Thyroid gland (tissue), 4 donors: Measurements from ENCODE around the gene MT1E.

ENCODE experiments used
- POLR2A ChIP-seq, 2 donors: fragments of 450-650 bp; IDR thresholded peaks; one replicate each; pipeline ENCODE4 v1.6.1; 2017; ENCODE audit warnings: antibody characterized with exemption in 2 of 2, mild to moderate bottlenecking in 2 of 2, moderate library complexity in 1 of 2
- TF ChIP-seq, protein P1 (sequence below), 6 experiments: fragments of 200-600 bp in 3 of 6; fragments of 450-650 bp in 3 of 6; sonication (generic) in 3 of 6; IDR thresholded peaks; one replicate each; pipeline ENCODE4 v1.5.1; 2016 to 2019; ENCODE audit warnings: antibody characterized with exemption in 6 of 6, mild to moderate bottlenecking in 2 of 6, inconsistent platforms in 1 of 6, moderate library complexity in 1 of 6

DNA sequence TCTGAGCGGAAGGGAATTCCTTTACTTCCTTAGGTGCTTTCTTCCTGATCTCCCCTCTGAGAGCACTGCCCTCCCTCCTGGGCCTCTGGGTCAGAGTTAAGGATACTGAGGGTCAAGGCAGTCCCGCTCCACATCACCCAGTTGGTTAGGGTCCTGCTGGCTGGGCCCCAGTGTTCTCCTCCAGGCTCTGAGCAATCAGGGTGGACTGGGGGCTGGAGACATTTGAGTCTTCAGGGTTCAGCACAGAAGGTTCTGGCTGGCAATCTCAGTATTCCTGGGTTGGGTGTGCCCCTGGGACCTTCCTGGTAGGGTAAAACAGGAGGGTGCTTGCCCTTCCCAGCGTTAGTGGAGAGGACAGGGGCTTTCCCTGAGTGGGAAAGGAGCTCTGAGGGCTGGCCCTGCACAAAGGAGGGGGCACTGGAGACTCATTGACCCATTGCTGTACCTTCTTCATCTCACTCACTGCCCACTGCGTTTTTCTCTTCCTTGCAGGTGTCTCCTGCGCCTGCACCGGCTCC is 7.3 kb downstream of the MT1E start:
- TF ChIP-seq, protein P1, sequence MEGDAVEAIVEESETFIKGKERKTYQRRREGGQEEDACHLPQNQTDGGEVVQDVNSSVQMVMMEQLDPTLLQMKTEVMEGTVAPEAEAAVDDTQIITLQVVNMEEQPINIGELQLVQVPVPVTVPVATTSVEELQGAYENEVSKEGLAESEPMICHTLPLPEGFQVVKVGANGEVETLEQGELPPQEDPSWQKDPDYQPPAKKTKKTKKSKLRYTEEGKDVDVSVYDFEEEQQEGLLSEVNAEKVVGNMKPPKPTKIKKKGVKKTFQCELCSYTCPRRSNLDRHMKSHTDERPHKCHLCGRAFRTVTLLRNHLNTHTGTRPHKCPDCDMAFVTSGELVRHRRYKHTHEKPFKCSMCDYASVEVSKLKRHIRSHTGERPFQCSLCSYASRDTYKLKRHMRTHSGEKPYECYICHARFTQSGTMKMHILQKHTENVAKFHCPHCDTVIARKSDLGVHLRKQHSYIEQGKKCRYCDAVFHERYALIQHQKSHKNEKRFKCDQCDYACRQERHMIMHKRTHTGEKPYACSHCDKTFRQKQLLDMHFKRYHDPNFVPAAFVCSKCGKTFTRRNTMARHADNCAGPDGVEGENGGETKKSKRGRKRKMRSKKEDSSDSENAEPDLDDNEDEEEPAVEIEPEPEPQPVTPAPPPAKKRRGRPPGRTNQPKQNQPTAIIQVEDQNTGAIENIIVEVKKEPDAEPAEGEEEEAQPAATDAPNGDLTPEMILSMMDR (IDR thresholded peaks at IDR 0.05), result no peak
- TF ChIP-seq POLR2A (IDR thresholded peaks at IDR 0.05), result no peak
